T-helper 2 cell treated with Interferon-gamma antibody and Interleukin-4, amounts not matched to agents 100 ng/mL and 5 ng/mL, for 36 hours (primary cell): Measurements from ENCODE around the gene AZGP1. TPM values are rescaled to one million over a fixed set of nuclear protein-coding genes. Genes with fewer than 3 reads are reported as not detected.
"Not testable (repeated sequence)": the region's sequence is repeated elsewhere in the genome, so short reads cannot be mapped to it uniquely, and the experiment has no call there.

Source experiments
- intact Hi-C: fragments of 100-400 bp; cut with micrococcal nuclease; formaldehyde crosslinking; loops from one replicate; pipeline ENCODE4 v1.15.1; 2023
- total RNA-seq: library from RNA; stranded (reverse); gene quantifications from 2 replicates; pipeline ENCODE4 v1.2.3, GENCODE V29; 2022

The AZGP1 gene
- total RNA-seq, 1 donor from 2014 or later, result not detected

- intact Hi-C loops, result not testable (repeated sequence)
These were observed 21.2 kb downstream of the AZGP1 start for GRCh38 chr7:99954643-99955042.

- intact Hi-C loops, result no loop called here
These were observed 22.2 kb downstream of the AZGP1 start for GRCh38 chr7:99953649-99954048.

GRCh38 chr7:99952649-99953048, 23.2 kb downstream of the AZGP1 start:
- intact Hi-C loops, result not testable (repeated sequence)

- intact Hi-C loops, result not testable (repeated sequence)
These were observed 25.0 kb downstream of the AZGP1 start for GRCh38 chr7:99950819-99951218.

GRCh38 chr7:99949645-99950228, 26.1 kb downstream of the AZGP1 start:
- intact Hi-C loops, result no loop called here

- intact Hi-C loops, result no loop called here
These were observed 28.2 kb downstream of the AZGP1 start for GRCh38 chr7:99947608-99948007.

GRCh38 chr7:99944497-99945070, 31.2 kb downstream of the AZGP1 start:
- intact Hi-C loops, result no loop called here

GRCh38 chr7:99943641-99944496, 32.0 kb downstream of the AZGP1 start:
- intact Hi-C loops, result no loop called here

GRCh38 chr7:99938296-99938695, 37.5 kb downstream of the AZGP1 start:
- intact Hi-C loops, result no loop called here

- intact Hi-C loops, result not testable (repeated sequence)
These were observed 40.8 kb downstream of the AZGP1 start for GRCh38 chr7:99935009-99935408.

- intact Hi-C loops, result no loop called here
These were observed 45.5 kb downstream of the AZGP1 start for GRCh38 chr7:99930376-99930775.

- intact Hi-C loops, result loop anchor here (1.0 kb wide), 1 partner anchor 10 kb away; the partner anchor contains the start of gene TRIM4
These were observed 46.1 kb downstream of the AZGP1 start for GRCh38 chr7:99929730-99930053.

GRCh38 chr7:99928994-99929729, 46.7 kb downstream of the AZGP1 start, which contains the start of gene GJC3:
GJC3 (minus strand) TSS chr7:99929620; CDS start chr7:99929620, 0 bp downstream.
- intact Hi-C loops, result loop anchor here (1.0 kb wide), 1 partner anchor 10 kb away; the partner anchor contains the start of gene TRIM4

- intact Hi-C loops, result no loop called here
These were observed 47.6 kb downstream of the AZGP1 start for GRCh38 chr7:99928188-99928587.

- intact Hi-C loops, result no loop called here
These were observed 48.3 kb downstream of the AZGP1 start for GRCh38 chr7:99927536-99927935.

GRCh38 chr7:99926321-99926720, 49.5 kb downstream of the AZGP1 start:
- intact Hi-C loops, result no loop called here

- intact Hi-C loops, result no loop called here
These were observed 52.6 kb downstream of the AZGP1 start for GRCh38 chr7:99923200-99923599.

- intact Hi-C loops, result no loop called here
These were observed 55.7 kb downstream of the AZGP1 start for GRCh38 chr7:99920149-99920548.

- intact Hi-C loops, result loop anchor here (1.0 to 2.0 kb wide), 4 partner anchors 10 to 207 kb away; partner anchors contain the start of genes GJC3, MBLAC1, ZNF3 and ZSCAN21
These were observed 56.1 kb downstream of the AZGP1 start for GRCh38 chr7:99919814-99920112.

- intact Hi-C loops, result loop anchor here (1.0 to 2.0 kb wide), 4 partner anchors 10 to 208 kb away; partner anchors contain the start of genes GJC3, MBLAC1, ZNF3 and ZSCAN21
These were observed 56.6 kb downstream of the AZGP1 start, which contains the start of gene TRIM4 for GRCh38 chr7:99918959-99919813. TRIM4 (minus strand) TSS chr7:99919530; CDS start chr7:99919401, 129 bp downstream.
